HUDEP-2 (cell line): ENCODE data around the gene GNA12.

Experiments
- DNase-seq, 76 experiments: peaks; one replicate each; lab custom pipeline; 2025; ENCODE audit not compliant: unreplicated experiment in 76 of 76; lab: John Stamatoyannopoulos, UW

GNA12 gene

DNA sequence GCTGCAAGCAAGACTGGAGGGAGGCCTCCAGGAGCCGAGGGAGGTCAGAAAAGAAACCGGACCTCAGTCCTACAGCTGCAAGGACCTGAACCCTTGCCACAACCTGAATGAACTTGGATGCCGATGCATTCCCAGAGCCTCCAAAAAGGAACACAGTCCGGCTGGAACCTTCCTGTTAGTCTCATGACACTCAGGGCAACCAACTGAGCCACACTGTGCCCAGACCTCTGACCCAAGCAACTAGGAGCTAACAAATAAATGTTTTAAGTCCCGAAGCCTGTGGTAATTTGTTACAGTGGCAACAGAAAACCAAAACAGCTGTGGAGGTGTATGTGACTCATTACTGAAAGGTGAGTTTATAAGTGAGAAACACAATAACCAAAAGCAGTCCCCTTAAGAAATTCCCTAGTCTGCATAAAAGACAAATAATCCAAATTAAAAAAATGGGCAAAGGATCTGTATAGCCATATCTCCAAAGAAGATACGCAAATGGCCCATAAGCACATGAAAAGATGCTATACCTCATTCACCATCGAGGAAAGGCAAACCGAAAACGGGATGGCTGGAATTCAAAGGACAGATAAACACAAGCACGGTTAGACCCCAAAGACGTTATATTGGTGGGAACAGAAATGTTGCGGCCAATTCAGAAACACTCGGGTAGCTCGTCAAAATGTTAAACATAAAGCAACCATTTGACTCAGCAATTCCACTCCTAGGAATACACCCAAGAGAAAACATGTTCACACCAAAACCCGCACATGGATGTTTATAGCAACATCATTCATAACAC lies 24.8 kb downstream of the GNA12 start:
- DNase-seq: no peak

DNA sequence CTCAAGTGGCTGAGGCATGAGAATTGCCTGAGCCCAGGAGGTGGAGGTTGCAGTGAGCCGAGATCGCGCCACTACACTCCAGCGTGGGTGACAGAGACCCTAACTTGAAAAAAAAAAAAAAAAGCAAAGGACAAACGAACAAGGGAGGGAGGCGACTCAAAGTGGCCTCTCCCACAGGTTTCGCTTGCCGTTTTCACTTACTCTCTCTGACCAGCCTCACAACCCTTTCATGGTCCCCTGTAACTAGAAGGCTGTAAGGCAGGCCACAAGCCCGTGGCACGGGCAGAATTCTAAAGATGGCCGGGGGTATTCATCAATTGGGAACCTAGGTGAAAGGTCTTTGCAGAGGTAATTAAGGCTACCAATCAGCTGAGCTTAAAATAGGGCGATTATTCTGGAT lies 25.5 kb downstream of the GNA12 start:
- DNase-seq: no peak

GRCh38 chr7:2818121-2818520 lies 26.0 kb downstream of the GNA12 start:
- DNase-seq: no peak

DNA sequence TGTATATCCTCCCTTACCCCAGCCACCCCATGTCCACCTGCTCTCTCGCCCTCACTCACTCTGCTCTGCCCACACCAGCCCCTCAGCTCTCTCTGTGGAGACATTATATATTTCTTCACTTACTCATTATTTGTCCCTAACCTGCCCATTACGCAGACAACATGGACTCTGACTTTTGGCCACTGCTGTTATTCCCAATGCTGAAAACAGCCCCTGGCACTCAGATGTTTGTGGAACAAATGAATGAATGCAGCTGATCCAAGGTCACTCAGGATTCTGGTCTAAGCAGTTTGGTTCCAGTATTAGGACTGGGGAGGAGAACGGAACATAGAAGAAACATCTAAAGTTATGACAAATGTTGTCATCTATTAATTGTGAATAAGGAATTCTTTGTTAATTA lies 26.7 kb downstream of the GNA12 start:
- no peak for DNase-seq

- DNase-seq: no peak
Measured at GRCh38 chr7:2815875-2816245, 28.2 kb downstream of the GNA12 start.

- no peak for DNase-seq
Measured at GRCh38 chr7:2814946-2815874, 28.9 kb downstream of the GNA12 start.

DNA sequence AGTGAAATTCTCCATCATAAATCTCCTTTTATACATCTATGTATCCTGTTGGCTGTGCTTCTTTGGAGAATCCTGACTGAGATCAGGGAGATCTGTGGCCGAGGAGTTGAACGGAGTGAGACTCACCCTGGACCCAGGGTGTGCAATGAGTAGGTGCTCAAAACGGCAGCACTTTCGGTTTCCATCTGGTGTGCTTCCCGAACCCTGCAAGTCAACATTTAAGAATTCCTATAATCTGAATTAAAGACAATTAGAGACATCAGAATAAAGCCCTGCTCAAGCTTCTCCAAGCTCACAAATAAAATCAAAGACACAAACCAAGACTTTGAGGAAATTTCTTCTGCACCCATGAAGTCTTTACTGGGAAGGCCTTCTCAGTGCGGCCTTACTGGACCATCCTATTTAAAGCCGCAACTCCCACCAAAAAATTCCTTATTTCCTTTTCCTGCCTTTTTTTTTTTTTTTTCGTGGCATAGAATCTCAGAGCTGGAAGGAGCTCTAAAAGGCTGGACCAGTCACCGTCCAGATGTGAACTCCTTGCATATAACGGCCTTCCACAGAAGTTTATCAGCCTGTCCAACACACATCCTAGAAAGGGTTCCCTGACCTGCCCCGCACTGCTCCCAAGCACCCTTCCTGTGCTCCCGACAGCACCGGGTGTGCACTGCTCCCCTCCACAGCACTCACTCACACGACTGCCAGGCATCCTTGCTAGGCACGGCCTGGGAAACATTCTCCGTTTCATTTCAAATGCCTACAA lies 29.7 kb downstream of the GNA12 start:
- DNase-seq: no peak

DNA sequence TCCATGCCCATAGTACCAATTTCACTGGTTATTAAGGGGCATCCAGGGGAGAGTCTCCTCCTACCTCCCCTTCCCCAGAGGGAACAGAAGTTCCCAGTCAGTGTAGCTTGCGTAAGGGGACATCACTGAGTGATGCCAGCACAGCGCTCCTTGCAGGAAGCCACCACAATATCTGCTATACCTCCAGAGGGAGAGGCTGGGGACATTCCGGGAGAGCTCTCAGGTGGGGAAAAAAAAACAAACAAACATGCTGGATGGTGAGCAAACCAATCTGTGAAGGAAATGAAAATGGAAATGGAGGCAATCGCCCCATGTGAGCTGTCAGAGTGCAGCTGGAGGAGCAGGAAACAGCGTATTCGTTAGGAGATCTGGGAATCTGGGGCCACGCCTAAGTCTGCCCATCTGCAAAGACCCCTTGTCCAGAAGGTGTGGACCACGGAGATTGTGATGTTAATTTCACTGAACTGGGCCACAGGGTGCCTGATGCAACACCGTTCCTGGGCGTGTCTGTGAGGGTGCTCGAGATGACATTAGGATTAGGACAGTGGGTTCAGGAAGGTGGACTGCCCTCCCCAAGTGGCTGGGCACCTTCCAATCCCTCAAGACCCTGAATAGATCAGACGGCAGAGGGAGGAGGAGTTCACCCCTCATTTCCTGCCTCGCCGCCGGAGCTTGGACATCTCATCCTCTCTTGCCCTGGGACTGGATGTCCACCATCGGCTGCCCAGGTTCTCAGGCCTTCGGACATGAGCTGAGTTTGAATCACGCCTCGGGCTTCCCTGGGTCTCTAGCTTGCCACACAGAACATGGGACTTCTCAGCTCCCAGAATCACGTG lies 30.5 kb downstream of the GNA12 start:
- DNase-seq: no peak

- DNase-seq: no peak
Measured at GRCh38 chr7:2812831-2813230, 31.3 kb downstream of the GNA12 start.

DNA sequence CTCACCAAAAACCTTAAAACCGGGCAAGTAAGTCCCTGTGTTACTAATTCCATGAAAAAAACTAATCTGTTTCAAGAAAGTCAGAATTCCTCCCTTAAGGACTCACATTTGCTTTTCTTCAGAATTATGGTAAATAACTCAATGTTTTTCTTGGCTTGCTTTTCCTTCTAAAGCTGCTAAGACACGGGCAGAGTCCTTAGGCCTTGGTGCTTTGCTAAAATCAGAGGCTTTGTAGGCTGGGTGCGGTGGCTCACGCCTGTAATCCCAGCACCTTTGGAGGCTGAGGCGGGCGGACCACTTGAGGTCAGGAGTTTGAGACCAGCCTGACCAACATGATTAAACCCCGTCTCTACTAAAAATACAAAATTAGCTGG lies 32.0 kb downstream of the GNA12 start:
- DNase-seq: no peak

DNA sequence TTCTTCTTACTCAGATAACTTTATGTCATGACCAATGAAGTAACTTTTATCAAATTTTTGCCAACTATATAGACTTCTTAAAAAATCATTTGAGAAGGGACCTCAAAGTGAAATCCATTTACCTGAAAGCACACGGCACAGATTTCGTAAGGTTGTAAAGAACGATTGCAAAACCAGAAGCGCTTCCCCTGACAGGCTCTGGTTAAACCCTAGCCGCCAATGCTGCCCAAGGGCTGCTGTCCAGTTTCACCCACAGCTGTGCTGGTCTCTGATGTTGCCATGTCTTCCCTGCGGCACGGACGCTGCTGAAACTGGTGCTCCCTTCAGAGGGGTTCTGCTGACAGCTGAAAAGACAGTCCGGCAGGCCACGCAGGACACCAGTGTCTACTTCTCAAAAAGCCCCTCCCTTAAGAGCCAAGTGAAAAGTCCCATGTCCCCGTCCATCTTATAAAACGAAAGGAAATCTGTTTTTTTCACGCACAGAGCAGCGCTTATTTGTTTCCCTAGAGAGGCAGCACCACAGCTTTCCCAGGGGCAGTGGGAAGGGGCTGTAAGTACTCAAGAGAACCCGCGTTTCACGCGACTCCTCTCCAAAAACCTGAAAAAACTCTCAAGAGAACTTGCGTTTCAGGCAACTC lies 32.5 kb downstream of the GNA12 start:
- no peak for DNase-seq

DNA sequence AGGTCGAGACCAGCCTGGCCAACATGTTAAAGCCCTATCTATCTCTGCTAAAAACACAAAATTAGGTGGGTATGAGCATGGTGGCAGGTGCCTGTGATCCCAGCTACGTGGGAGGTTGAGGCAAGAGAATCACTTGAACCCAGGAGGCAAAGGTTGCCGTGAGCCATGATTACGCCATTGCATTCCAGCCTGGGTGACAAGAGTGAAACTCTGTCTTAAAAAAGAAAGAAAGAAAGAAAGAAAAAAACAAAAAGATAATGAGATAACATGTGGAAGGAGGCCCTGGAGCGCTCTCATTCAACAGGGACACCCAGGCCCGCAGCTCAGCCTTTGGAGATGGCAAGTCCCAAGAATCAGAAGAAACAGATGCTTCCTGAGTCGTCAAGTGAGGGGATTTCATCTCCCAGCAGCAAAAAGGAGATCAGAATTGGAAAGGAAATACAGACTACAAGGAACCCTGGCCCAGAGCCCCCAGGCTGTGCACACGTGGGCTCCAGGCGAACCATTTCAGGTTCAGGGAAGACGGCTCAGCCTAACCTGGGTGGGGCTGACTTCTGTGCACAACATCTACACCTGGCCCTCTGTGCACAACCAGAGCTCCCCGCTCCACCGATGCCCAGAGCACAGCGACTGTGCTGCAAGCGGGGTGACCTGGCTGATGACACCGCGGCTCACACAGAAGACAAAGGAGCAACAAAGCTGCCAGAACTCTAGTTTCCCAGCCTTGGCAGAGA lies 33.3 kb downstream of the GNA12 start:
- DNase-seq: no peak

DNA sequence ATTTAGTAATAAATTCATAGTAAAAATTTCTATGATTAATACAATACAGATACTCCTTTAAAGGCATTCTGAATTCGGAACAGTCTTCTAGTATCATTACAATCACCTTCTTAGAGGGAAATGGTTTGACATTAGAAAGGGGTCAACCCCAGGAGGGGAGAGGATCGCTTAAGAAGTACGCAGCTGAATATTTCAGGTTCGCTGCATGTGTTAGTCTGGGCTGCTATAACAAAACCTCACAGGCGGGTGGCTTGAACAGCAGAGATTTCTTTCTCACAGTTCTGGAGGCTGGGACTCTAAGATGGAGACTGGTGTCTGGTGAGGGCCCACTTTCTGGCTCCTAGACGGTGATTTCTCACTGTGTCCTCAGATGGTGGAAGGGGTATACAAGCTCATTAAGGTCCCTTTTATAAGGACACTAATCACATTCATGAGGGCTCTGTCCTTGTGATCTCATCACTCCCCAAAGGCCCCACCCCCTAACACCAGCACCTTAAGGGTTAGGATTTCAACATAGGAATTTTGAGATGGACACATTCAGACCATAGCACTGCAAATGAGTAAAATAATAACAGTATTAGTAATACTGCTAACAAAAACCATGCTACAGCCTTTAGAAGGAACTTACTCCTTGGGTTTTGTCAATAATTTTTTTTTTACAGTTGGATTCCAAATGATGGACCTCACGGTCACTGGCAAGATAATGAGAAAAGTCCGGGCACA lies 34.0 kb downstream of the GNA12 start:
- no peak for DNase-seq

DNA sequence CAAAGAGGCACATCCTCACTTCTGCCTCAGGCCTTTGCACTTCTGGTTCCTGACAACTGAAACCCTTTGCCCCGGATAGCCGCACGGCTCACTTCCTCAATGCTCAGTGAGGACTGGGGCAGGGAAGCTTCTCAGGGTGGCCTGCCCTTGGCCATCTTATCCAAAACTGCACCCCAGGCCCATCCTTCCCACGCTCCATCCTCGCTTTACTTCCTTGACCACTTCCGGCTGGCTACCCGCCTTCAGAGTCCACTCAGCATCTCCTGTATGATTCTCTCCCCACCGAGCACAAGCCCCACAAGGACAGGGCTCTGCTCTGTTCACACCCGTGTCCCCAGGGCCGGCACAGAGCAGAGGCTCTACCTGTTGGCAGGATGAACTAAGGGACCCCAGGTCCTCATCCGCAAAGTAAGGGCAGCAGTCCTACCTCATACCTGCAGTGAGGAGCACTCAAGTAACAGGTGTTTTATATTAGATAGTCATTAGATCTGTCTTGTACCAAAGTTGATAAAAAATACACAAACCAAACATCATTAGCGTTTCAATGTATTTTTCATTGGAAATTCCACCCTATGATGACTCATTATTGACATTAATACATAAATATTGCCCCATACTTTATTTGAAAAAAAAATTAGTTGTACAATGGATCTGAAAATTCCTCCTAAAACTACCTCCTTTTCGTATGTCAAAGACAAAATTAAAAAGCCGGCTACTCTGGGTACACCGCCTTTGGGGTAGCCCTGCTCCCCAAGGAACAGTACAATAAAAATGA lies 35.0 kb downstream of the GNA12 start:
- no peak for DNase-seq

- DNase-seq: no peak
Measured at GRCh38 chr7:2807845-2808772, 36.0 kb downstream of the GNA12 start.

DNA sequence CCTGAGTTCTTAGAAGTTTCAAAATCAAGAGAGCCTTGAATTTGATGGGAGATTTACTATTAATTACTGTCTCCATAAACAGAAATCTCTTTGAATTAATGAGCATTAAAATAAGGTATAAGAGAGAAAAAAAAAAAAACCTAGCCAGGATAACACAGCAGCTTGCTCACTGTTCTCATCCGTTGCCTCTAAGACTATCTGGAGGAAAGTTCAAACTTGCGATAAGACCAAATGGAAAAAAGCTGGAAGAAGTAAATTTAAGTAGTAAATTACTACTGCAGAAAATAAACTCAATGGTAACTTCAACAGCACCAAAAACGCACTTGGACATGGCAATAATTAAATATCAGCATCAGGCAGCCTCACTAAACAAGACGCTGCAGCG lies 36.7 kb downstream of the GNA12 start:
- DNase-seq: no peak

- DNase-seq: no peak
Measured at GRCh38 chr7:2806571-2806970, 37.5 kb downstream of the GNA12 start.
